Measurements from ENCODE around the gene ATOSB. TPM values are rescaled to one million over a fixed set of nuclear protein-coding genes. Genes with fewer than 3 reads are reported as not detected.

Gene ATOSB
- total and polyA plus RNA-seq, 2 experiments from 2014 or later = 2.3 to 6.1 TPM

DNA sequence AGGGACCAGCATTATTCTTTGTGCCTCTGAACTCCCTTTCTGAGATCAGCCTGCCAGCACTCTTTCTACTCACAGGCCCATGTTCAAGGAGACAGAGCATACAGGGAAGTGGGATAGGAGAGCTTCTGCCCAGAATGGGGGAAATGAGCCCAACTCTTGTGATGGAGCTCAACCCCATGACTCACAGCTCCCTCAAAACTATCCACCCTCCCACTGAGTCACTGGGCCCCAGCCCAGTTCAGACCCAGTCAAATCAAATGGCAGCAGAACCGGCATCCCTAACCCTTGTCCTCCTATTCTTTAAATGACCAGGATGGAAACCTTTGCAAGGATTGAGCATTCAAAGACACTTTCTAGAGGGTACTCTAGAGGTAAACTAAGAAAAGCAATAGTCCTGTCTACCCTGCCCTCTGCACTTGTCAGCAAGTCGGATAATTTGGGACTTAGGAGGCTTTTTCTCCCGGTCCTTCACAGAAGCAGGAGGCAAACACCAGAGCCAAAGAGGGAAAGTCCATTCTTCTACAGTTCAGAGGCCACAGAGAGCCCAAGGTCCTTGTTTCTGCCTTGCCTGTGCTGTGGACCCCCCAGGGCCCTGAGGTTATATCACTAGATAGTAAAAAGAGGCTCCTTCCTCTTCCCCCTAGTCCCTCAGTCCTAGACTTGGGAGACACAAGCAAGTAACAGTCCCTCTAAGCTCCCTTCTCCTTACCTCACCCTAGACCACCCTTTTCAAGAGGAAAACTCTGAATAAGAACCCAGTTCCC, 3.2 kb downstream of the ATOSB start:
- Mint-ChIP-seq H3K9me3 (no peaks in the 10 kb centered on the region), H3K4me1 (peaks cover 39% of the 10 kb centered on the region), H3K27ac (no peak overlapping the region), H3K36me3 (ENCODE audit: low read depth) (no peaks in the 10 kb centered on the region; the same call in 2 of the 3 replicates), H3K4me3 (peak overlapping the region; percentile 78; the same call in 2 of the 3 replicates), H3K27me3 (ENCODE audit: insufficient read depth, low read depth, poor library complexity) (peaks cover 16% of the 10 kb centered on the region)
- H3F3A ChIP-seq (replicated peaks; ENCODE audit: low read depth) = 0 out of 2 replicates have a peak, but pooled peaks cover 7% of the 10 kb centered on the region
- TF ChIP-seq, protein P1, sequence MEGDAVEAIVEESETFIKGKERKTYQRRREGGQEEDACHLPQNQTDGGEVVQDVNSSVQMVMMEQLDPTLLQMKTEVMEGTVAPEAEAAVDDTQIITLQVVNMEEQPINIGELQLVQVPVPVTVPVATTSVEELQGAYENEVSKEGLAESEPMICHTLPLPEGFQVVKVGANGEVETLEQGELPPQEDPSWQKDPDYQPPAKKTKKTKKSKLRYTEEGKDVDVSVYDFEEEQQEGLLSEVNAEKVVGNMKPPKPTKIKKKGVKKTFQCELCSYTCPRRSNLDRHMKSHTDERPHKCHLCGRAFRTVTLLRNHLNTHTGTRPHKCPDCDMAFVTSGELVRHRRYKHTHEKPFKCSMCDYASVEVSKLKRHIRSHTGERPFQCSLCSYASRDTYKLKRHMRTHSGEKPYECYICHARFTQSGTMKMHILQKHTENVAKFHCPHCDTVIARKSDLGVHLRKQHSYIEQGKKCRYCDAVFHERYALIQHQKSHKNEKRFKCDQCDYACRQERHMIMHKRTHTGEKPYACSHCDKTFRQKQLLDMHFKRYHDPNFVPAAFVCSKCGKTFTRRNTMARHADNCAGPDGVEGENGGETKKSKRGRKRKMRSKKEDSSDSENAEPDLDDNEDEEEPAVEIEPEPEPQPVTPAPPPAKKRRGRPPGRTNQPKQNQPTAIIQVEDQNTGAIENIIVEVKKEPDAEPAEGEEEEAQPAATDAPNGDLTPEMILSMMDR (conservative IDR thresholded peaks at IDR 0.05; ENCODE audit: low read depth in 2 of 2) = no peak
- no peak for TF ChIP-seq ZNF114 (CRISPR knock-in tag; IDR thresholded peaks at IDR 0.05)
- TF ChIP-seq JUNB (IDR thresholded peaks at IDR 0.05; ENCODE audit: unreplicated experiment) = no peak
- no peak for TF ChIP-seq POLR2AphosphoS5 (IDR thresholded peaks at IDR 0.05; ENCODE audit: low read depth)
- TF ChIP-seq NANOG (IDR thresholded peaks at IDR 0.05; ENCODE audit: borderline replicate concordance) = no peak
- no peak for TF ChIP-seq EZH2phosphoT487 (IDR thresholded peaks at IDR 0.05; ENCODE audit: unreplicated experiment)
- no peak for TF ChIP-seq EZH2 (IDR thresholded peaks at IDR 0.05; ENCODE audit: low read depth, unreplicated experiment)
- TF ChIP-seq ZNF331 (CRISPR knock-in tag; IDR thresholded peaks at IDR 0.05; ENCODE audit: low read depth) = no peak
- TF ChIP-seq, protein P2, sequence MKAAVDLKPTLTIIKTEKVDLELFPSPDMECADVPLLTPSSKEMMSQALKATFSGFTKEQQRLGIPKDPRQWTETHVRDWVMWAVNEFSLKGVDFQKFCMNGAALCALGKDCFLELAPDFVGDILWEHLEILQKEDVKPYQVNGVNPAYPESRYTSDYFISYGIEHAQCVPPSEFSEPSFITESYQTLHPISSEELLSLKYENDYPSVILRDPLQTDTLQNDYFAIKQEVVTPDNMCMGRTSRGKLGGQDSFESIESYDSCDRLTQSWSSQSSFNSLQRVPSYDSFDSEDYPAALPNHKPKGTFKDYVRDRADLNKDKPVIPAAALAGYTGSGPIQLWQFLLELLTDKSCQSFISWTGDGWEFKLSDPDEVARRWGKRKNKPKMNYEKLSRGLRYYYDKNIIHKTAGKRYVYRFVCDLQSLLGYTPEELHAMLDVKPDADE (IDR thresholded peaks at IDR 0.05) = no peak
- TF ChIP-seq, protein P3, sequence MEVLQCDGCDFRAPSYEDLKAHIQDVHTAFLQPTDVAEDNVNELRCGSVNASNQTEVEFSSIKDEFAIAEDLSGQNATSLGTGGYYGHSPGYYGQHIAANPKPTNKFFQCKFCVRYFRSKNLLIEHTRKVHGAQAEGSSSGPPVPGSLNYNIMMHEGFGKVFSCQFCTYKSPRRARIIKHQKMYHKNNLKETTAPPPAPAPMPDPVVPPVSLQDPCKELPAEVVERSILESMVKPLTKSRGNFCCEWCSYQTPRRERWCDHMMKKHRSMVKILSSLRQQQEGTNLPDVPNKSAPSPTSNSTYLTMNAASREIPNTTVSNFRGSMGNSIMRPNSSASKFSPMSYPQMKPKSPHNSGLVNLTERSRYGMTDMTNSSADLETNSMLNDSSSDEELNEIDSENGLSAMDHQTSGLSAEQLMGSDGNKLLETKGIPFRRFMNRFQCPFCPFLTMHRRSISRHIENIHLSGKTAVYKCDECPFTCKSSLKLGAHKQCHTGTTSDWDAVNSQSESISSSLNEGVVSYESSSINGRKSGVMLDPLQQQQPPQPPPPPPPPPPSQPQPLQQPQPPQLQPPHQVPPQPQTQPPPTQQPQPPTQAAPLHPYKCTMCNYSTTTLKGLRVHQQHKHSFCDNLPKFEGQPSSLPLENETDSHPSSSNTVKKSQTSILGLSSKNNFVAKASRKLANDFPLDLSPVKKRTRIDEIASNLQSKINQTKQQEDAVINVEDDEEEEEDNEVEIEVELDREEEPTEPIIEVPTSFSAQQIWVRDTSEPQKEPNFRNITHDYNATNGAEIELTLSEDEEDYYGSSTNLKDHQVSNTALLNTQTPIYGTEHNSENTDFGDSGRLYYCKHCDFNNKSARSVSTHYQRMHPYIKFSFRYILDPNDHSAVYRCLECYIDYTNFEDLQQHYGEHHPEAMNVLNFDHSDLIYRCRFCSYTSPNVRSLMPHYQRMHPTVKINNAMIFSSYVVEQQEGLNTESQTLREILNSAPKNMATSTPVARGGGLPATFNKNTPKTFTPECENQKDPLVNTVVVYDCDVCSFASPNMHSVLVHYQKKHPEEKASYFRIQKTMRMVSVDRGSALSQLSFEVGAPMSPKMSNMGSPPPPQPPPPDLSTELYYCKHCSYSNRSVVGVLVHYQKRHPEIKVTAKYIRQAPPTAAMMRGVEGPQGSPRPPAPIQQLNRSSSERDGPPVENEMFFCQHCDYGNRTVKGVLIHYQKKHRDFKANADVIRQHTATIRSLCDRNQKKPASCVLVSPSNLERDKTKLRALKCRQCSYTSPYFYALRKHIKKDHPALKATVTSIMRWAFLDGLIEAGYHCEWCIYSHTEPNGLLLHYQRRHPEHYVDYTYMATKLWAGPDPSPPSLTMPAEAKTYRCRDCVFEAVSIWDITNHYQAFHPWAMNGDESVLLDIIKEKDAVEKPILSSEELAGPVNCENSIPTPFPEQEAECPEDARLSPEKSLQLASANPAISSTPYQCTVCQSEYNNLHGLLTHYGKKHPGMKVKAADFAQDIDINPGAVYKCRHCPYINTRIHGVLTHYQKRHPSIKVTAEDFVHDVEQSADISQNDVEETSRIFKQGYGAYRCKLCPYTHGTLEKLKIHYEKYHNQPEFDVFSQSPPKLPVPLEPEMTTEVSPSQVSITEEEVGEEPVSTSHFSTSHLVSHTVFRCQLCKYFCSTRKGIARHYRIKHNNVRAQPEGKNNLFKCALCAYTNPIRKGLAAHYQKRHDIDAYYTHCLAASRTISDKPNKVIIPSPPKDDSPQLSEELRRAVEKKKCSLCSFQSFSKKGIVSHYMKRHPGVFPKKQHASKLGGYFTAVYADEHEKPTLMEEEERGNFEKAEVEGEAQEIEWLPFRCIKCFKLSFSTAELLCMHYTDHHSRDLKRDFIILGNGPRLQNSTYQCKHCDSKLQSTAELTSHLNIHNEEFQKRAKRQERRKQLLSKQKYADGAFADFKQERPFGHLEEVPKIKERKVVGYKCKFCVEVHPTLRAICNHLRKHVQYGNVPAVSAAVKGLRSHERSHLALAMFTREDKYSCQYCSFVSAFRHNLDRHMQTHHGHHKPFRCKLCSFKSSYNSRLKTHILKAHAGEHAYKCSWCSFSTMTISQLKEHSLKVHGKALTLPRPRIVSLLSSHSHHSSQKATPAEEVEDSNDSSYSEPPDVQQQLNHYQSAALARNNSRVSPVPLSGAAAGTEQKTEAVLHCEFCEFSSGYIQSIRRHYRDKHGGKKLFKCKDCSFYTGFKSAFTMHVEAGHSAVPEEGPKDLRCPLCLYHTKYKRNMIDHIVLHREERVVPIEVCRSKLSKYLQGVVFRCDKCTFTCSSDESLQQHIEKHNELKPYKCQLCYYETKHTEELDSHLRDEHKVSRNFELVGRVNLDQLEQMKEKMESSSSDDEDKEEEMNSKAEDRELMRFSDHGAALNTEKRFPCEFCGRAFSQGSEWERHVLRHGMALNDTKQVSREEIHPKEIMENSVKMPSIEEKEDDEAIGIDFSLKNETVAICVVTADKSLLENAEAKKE (CRISPR knock-in tag; IDR thresholded peaks at IDR 0.05) = no peak
- TF ChIP-seq, protein P4, sequence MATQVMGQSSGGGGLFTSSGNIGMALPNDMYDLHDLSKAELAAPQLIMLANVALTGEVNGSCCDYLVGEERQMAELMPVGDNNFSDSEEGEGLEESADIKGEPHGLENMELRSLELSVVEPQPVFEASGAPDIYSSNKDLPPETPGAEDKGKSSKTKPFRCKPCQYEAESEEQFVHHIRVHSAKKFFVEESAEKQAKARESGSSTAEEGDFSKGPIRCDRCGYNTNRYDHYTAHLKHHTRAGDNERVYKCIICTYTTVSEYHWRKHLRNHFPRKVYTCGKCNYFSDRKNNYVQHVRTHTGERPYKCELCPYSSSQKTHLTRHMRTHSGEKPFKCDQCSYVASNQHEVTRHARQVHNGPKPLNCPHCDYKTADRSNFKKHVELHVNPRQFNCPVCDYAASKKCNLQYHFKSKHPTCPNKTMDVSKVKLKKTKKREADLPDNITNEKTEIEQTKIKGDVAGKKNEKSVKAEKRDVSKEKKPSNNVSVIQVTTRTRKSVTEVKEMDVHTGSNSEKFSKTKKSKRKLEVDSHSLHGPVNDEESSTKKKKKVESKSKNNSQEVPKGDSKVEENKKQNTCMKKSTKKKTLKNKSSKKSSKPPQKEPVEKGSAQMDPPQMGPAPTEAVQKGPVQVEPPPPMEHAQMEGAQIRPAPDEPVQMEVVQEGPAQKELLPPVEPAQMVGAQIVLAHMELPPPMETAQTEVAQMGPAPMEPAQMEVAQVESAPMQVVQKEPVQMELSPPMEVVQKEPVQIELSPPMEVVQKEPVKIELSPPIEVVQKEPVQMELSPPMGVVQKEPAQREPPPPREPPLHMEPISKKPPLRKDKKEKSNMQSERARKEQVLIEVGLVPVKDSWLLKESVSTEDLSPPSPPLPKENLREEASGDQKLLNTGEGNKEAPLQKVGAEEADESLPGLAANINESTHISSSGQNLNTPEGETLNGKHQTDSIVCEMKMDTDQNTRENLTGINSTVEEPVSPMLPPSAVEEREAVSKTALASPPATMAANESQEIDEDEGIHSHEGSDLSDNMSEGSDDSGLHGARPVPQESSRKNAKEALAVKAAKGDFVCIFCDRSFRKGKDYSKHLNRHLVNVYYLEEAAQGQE (IDR thresholded peaks at IDR 0.05; ENCODE audit: unreplicated experiment) = no peak
- TF ChIP-seq STAT1 (IDR thresholded peaks at IDR 0.05; ENCODE audit: unreplicated experiment) = no peak
- no peak for TF ChIP-seq CREB1 (CRISPR knock-in tag; IDR thresholded peaks at IDR 0.05; ENCODE audit: low read depth)
- DNase-seq (ENCODE audit: low spot score) = no peak
- H3K27ac ChIP-seq (ENCODE audit: low read depth) = no peak overlapping the region
- H3K4me3 ChIP-seq = peak overlapping the region; percentile 46; the same call in 1 of the 2 replicates
- H3K4me1 ChIP-seq (ENCODE audit: insufficient read depth) = peaks cover 16% of the 10 kb centered on the region
- ATAC-seq = no peak
- H2AFZ ChIP-seq = no peak overlapping the region
- H3K9me2 ChIP-seq (ENCODE audit: insufficient read depth) = no peaks in the 10 kb centered on the region
- peaks cover 16% of the 10 kb centered on the region; the same call in 1 of the 2 replicates for H3K79me2 ChIP-seq (replicated peaks; ENCODE audit: insufficient read depth)
- no peaks in the 10 kb centered on the region for H4K20me1 ChIP-seq (replicated peaks; ENCODE audit: insufficient read depth)
- H3K27me3 ChIP-seq (ENCODE audit: insufficient read depth) = no peaks in the 10 kb centered on the region
- no peaks in the 10 kb centered on the region for H3K36me3 ChIP-seq (ENCODE audit: insufficient read depth)
- H3K4me2 ChIP-seq = peak overlapping the region; percentile 78

All from GM23338 (cell line).